ENCODE results near the gene DUSP1.

- TF ChIP-seq CTCF (IDR thresholded peaks at IDR 0.05), result no peak
- no peak for TF ChIP-seq POLR2A (IDR thresholded peaks at IDR 0.05)
Measured at GRCh38 chr5:172805736-172806255, 34.8 kb upstream of the DUSP1 start.
